Measurements from ENCODE around the gene AQP3.
A peak's percentile ranks its signal among the peaks of the same experiment; 100 is the strongest.
"Not testable (repeated sequence)": the region's sequence is repeated elsewhere in the genome, so short reads cannot be mapped to it uniquely, and the experiment has no call there.

AQP3 gene

DNA sequence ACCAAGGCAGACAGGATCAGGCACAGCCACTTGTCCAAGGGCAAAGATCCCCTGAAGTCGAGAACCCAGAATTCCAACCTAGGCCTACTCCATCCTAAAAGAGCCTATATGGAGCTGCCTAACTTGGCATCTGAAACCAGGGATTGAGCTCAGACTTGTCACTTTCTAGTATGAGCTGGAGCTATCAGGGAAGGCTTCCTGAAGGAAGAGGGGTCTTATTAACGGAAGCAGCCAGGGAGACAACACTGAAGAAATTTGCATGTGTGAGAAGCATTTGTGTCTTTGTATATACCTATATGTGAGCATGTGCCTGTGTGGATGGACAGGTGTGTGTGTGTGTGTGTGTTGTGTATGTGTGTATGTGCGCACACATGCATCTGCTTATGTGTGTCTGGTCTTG is 40.3 kb downstream of the AQP3 start:
- H3K27ac ChIP-seq, result no peak overlapping the region
- in situ Hi-C loops (cut with HindIII; ENCODE audit: low pct_ligation_motif_present, low sequenced_read_pairs), result no loop called here
- no peaks in the 10 kb centered on the region for H3K27me3 ChIP-seq (replicated peaks)
- TF ChIP-seq, protein P1, sequence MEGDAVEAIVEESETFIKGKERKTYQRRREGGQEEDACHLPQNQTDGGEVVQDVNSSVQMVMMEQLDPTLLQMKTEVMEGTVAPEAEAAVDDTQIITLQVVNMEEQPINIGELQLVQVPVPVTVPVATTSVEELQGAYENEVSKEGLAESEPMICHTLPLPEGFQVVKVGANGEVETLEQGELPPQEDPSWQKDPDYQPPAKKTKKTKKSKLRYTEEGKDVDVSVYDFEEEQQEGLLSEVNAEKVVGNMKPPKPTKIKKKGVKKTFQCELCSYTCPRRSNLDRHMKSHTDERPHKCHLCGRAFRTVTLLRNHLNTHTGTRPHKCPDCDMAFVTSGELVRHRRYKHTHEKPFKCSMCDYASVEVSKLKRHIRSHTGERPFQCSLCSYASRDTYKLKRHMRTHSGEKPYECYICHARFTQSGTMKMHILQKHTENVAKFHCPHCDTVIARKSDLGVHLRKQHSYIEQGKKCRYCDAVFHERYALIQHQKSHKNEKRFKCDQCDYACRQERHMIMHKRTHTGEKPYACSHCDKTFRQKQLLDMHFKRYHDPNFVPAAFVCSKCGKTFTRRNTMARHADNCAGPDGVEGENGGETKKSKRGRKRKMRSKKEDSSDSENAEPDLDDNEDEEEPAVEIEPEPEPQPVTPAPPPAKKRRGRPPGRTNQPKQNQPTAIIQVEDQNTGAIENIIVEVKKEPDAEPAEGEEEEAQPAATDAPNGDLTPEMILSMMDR (IDR thresholded peaks at IDR 0.05; ENCODE audit: low read depth, low read length, missing control alignments), result no peak
- no peak for DNase-seq
- no peak overlapping the region for H3K4me3 ChIP-seq (ENCODE audit: low read depth, low read length)
- no peaks in the 10 kb centered on the region for H3K36me3 ChIP-seq (replicated peaks)

GRCh38 chr9:33404788-33405362 is 42.5 kb downstream of the AQP3 start:
- in situ Hi-C loops (cut with HindIII; ENCODE audit: low pct_ligation_motif_present, low sequenced_read_pairs), result no loop called here
- TF ChIP-seq, protein P1 (IDR thresholded peaks at IDR 0.05; ENCODE audit: low read depth, low read length, missing control alignments), result peak; percentile 3
- H3K4me3 ChIP-seq (ENCODE audit: low read depth, low read length), result no peak overlapping the region
- H3K27ac ChIP-seq, result no peak overlapping the region
- DNase-seq, result no peak
- H3K27me3 ChIP-seq (replicated peaks), result no peaks in the 10 kb centered on the region
- no peaks in the 10 kb centered on the region for H3K36me3 ChIP-seq (replicated peaks)

GRCh38 chr9:33403941-33404787 is 43.2 kb downstream of the AQP3 start:
- in situ Hi-C loops (cut with HindIII; ENCODE audit: low pct_ligation_motif_present, low sequenced_read_pairs), result no loop called here
- DNase-seq, result no peak
- H3K36me3 ChIP-seq (replicated peaks), result no peaks in the 10 kb centered on the region
- TF ChIP-seq, protein P1 (IDR thresholded peaks at IDR 0.05; ENCODE audit: low read depth, low read length, missing control alignments), result no peak
- no peak overlapping the region for H3K27ac ChIP-seq
- no peak overlapping the region for H3K4me3 ChIP-seq (ENCODE audit: low read depth, low read length)
- no peaks in the 10 kb centered on the region for H3K27me3 ChIP-seq (replicated peaks)

GRCh38 chr9:33402371-33402770 is 45.0 kb downstream of the AQP3 start, which contains the start of gene AQP7:
TSS of gene AQP7 (minus strand) at chr9:33402568. CDS start at chr9:33401262, 1,306 bp downstream.
- in situ Hi-C loops (cut with HindIII; ENCODE audit: low pct_ligation_motif_present, low sequenced_read_pairs); DNase-seq; H3K27ac ChIP-seq; H3K27me3 ChIP-seq (replicated peaks); H3K4me3 ChIP-seq (ENCODE audit: low read depth, low read length); H3K36me3 ChIP-seq (replicated peaks): not testable (repeated sequence)

DNA sequence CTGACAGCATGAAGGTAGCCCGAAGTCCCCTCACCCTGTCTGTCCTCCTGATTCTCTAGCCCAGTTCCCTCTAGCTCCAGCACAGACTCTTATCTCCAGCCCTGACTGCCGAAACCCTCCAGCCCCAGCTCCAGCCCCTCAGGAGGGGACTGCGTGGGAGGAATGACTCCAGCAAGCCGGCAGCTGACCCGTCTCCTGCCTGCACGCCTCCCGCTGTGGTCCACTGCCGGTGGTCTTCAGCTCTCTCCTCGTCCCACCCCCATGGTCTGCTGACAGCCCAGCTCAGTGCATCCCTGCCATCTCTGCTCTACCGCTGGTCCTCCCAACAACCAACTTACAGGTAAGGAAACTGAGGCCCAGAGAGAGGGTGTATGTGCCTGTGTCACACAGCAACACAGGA is 45.6 kb downstream of the AQP3 start:
- DNase-seq; H3K27me3 ChIP-seq (replicated peaks); H3K4me3 ChIP-seq (ENCODE audit: low read depth, low read length); in situ Hi-C loops (cut with HindIII; ENCODE audit: low pct_ligation_motif_present, low sequenced_read_pairs); H3K27ac ChIP-seq; H3K36me3 ChIP-seq (replicated peaks): not testable (repeated sequence)

- in situ Hi-C loops (cut with HindIII; ENCODE audit: low pct_ligation_motif_present, low sequenced_read_pairs); DNase-seq; H3K27me3 ChIP-seq (replicated peaks); H3K36me3 ChIP-seq (replicated peaks); H3K27ac ChIP-seq; H3K4me3 ChIP-seq (ENCODE audit: low read depth, low read length): not testable (repeated sequence)
Measured at GRCh38 chr9:33399047-33399446, 48.3 kb downstream of the AQP3 start.

DNA sequence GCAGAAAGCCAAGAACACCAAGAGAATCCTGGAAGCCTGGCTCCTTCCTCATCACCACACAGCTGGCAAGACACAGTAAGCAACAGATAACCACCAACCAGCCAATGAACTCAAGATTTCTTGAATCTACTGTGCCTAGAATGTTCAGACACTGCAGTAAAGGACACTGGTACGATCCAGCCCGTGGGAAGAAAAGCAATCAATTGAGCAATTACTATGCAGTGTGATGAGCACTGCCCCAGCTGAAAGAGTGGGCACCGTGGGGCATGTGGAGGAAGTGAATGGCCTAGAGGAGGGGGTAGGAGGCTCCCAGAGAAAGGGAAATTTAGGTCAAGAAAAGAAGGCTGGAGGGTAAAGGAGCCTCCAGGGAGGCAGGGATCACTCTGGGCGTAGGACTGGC is 49.6 kb downstream of the AQP3 start:
- H3K36me3 ChIP-seq (replicated peaks); H3K4me3 ChIP-seq (ENCODE audit: low read depth, low read length); H3K27ac ChIP-seq; DNase-seq; in situ Hi-C loops (cut with HindIII; ENCODE audit: low pct_ligation_motif_present, low sequenced_read_pairs); H3K27me3 ChIP-seq (replicated peaks): not testable (repeated sequence)

- H3K27me3 ChIP-seq (replicated peaks); H3K36me3 ChIP-seq (replicated peaks); H3K4me3 ChIP-seq (ENCODE audit: low read depth, low read length); in situ Hi-C loops (cut with HindIII; ENCODE audit: low pct_ligation_motif_present, low sequenced_read_pairs); DNase-seq; H3K27ac ChIP-seq: not testable (repeated sequence)
Measured at GRCh38 chr9:33395159-33395879, 52.1 kb downstream of the AQP3 start.

- H3K27me3 ChIP-seq (replicated peaks); in situ Hi-C loops (cut with HindIII; ENCODE audit: low pct_ligation_motif_present, low sequenced_read_pairs); H3K4me3 ChIP-seq (ENCODE audit: low read depth, low read length); H3K36me3 ChIP-seq (replicated peaks); DNase-seq; H3K27ac ChIP-seq: not testable (repeated sequence)
Measured at GRCh38 chr9:33393986-33394385, 53.4 kb downstream of the AQP3 start.
